ENCODE measurements around the gene TAF4.

Gene TAF4

DNA sequence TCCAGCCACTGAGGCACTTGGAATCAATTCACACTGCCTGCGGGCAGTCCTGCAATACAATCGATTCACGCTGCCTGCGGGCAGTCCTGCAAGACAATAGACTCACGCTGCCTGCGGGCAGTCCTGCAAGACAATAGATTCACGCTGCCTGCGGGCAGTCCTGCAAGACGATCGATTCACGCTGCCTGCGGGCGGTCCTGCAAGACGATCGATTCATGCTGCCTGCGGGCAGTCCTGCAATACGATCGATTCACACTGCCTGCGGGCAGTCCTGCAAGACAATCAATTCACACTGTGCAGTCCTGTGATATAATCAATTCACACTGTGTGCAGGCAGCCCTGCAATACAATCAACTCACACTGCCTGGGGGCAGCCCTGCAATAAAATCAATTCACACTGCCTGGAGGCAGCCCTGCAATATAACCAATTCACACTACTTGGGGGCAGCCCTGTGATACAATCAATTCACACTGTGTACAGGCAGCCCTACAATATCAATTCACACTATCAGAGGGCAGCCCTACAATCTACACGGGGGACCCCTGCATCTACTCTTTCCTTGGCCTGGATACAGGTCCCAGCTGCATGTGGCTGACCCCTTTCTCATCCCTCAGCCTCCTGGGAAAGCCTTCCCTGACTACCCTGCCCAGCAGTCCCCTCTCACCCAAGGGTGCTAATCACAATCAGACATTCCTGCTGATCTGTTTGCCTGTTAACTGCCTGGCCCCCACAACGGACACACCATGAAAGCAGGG, 10.4 kb downstream of the TAF4 start:
- DNase-seq = no peak

DNA sequence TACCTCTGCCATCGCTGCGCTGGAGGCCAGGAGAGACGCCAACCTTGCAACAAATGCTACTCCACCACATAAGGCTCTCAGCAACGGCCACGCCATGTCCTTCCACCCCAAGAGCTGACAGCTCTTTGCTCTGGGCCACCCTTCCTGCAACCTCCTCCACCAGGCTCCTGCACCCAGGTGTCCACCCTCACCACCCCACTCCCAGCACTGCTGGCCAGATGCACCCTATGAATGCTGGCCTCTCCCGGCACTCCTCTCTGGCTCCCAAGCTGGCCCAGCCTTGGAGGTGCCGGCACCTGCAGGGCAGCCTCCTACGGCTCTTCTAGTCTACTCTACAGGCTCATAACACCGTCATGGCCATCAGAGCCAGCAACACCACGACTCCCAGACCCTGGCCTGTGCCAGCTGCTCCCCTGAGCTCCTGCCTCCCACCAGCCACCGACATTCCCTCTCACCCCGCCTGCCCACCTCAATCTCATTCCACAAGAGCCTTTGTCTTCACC, 11.2 kb downstream of the TAF4 start:
- DNase-seq = no peak

DNA sequence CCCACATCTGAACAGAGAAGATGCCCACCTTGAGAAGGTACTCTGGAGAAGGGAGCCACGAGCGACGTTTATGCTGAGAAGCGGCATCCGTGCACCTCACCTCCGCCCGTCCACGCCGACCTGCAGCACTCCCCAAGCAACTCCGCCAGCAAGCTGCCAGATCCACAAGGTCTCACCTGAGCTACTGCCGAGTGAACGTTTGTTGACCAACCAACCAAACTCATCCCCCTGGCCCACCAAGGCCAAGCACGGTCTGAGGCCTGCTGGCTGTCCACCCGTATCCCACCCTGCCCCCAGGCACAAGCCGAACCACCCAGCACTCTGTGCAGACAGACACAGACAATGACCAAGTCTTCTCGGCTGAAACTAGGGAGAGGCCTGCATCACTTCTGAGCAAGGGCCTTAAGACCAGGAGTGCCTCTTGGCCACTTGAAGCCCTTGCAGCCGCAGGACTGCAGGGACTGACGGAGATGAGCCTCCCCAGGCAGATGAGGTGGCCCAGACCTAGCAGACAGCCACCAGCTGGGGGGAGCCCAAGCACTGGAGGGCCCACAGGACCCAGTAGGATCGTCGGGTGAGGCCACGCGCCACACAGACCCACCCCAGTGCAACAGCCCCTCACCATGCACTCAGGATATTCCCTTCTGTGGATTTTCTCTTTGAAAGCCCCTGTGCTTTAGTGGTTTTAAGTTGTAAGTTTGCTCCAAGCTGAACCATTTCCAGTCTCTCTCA, 12.1 kb downstream of the TAF4 start:
- no peak for DNase-seq

DNA sequence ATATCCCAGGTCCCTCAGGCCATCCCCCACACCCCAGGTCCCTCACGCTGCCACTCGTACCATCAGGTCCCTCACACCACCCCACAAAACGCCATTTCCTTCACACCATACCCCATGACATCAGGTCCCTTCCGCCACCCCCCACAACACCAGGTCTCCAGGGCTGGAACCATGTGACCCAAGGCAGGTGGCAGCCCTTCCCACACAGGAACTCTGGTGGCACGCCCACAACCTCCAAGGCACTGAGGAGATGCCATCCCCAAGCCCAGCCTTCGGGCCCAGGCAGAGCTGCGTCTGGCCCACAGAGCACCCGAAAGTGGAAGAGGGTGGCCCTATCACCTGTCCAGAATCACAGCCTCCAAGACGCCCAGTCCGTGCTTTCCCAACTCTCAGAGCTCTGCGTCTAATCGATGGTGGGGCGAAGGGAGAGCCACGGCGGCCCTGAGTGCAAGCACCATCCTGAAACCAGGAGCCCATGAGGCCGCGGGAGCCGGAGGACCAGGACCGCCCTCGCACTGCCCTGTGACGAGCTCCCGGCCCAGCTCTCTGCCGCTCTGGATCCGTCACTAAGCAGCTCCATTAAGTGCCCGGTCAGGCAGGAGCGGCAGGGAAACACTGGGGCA, 12.7 kb downstream of the TAF4 start:
- DNase-seq = no peak

DNA sequence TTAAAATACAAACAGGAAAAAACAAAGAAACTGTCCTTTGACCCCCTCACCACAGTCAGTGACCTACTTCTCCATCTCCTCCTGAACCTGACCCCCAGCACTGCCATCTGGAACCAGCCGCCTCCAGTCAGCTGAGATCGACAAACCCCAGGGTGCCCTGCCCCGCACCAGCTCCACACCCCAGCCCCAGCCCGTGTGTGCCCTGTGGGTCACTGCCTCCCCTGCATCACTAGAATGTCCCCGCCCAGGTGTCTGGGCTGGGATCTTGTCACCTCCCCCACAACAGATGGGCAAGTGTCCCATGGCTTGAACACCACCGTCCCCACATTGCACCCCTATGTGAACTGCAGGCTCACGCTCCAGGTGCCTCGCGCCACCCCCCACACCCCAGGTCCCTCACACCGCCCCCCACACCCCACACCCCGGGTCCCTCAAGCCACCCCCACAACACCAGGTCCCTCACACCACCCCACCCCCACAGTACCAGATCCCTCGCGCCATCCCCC, 13.3 kb downstream of the TAF4 start:
- no peak for DNase-seq

DNA sequence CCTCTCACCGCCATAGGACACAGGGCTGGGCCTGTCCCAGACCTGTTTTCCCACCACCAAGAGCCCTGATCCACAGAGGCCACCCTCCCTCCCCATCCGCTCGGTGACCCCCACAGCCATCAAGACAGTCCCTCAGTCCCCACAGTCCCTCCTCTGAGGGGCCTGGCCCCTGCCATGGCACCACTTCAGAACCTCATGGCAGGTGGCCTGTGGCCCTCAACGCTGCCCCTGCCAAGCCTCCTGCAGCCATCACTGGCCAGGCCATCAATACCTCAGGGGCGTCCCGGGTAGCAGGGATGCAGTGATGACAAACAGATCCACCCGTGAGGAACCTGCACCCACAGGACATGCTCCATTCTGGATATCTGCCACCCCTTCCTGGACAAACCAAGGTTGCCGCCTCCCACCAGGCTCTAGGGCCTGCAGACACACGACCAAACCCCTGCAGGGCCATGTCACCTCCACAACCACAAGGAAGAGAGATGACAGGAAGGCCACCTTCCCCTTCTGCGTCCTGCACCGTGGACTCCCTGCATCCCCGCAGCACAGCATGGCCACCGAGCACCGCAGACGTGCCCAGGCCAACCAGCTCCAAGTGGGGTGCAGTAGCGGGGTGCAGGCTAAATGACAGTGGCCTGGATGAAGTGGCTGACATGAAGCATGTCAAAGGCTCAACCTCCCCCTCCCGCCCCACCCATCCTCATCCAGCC, 14.0 kb downstream of the TAF4 start:
- DNase-seq = no peak

DNA sequence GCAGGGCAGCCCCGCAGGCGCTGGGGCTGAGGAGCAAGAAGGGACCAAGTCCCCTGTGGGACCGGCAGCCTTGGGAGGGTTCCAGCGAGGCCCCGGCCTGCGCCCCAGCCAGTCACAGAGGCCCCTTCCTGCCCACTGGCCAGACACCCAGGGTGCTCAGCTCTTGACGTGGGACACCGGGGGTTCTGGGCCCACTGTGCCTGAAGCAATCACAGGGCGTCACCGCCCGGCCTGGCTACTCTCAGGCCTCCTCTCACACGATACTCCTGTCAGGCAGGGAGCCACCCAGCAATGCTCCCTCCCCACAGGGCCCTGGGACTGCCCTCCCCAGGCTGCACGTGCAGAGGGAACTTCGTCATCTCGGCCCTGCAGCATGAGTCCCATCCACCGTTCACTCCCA, 14.5 kb downstream of the TAF4 start:
- no peak for DNase-seq

DNA sequence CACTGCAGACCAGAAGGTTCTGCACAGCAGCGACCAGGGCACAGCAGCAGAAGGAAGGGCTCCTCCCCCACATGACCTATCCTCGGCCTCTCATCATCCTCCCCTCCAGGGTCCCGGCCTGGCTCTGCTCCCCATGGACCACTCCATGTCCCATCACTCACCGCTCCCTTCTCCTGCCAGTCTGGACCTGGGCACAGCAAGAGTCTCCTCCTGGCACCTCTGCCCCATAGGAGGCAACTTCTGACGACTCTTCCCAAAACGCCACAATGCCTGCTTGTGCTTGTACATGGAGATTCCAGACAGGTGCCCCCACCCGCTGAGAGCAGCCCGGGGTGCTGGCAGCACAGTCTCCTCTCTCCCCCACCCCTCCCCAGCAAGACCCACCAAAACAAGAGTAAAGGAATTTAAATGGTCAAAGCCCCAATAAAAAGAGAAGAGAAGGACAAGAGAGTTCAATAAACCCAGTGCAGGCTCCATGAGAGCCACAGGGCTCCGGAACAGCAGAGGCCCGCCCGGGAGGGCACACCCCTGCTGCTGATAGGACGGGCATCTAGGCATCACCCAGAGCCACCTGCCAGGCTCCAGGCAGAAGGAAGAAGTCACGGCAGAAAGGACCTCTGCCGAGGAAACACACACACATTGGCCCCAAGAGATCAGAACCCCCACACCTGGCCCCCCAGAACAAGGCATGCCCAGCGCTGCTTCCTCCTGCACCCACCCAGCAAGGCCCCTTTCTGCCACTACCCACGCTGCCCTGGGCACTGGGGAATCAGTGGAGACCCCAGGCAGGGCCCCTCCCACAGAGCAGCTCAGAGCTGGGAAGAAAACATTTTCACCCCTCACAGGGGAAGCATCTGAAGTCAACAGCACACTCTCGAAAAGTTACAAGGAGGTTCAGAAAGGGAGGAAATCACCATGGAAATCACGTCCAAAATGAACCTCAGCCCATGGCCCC, 15.2 kb downstream of the TAF4 start:
- no peak for DNase-seq

DNA sequence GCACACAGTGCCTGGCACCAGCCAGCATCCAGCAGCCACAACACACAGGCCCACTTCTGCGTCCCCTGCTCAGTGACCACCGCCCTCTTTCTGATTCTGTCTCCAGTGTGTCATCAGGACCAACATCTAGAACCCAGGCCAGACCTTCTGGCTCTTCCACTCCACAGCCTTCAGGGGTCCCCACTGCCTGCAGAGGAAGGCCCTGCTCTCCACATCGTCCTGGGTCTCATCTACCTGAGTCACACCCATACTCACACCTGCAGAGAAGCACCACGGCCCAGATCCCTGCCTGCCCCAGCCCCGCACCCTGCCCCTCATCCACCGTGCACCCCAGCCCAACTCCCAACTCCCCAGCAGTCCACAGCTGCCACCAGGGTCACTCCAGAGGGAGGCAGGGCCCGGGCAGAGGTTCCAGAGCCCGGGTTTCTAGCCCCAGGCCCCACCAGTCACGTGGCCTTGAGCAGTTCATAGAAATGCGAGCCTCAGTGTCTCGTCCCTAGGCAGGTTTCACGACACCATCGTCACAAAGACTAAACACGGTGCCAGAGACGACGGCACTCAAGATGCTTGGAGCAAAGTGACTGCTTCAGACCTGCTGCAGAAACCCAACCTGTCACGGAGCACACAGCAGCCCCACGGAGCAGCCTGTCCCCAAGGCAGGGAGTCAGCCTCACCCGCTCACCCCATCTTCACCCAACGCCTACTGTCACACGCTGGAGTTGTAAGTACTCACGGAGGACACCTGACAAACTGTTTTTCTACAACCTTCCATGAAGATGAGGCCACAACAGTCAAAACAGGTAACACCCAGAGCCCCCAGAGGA, 16.1 kb downstream of the TAF4 start:
- DNase-seq = no peak

DNA sequence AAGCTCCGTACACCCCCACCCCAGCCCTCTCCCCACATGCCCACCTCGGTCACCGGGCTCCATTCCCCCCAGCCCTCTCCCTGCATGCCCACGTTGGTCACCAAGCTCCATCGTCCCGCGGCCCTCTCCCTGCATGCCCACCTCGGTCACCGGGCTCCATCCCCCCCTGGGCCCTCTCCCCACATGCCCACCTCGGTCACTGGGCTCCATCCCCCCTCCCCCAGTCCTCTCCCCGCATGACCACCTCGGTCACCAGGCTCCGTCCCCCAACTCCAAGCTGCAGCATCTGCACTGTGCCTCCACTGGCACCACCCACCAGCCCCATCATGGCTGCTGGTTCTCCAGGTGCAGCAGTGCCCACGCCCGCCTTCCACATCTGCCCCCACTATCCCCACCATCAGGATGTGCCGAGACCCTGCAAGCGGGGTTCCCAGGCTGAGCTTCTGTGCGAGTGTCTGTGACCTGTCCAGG, 16.8 kb downstream of the TAF4 start:
- DNase-seq = no peak

DNA sequence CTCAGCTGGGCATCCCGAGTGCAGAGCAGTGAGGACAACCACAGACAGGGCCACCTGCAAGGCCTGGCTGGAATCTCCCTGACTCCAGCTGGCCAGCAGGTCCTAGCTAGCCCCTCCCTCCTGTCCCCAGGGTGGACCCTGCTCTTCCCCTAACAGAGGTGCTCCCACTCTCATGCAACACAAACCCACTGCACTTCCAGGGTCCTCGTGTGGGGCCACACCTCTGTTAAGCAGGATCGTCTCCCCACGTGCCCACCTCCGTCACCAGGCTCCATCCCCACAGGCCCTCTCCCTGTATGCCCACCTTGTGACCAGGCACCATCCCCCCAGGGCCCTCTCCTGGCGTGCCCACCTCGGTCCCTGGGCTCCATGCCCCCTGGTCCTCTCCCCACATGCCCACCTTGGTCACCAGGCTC, 17.3 kb downstream of the TAF4 start:
- DNase-seq = no peak

DNA sequence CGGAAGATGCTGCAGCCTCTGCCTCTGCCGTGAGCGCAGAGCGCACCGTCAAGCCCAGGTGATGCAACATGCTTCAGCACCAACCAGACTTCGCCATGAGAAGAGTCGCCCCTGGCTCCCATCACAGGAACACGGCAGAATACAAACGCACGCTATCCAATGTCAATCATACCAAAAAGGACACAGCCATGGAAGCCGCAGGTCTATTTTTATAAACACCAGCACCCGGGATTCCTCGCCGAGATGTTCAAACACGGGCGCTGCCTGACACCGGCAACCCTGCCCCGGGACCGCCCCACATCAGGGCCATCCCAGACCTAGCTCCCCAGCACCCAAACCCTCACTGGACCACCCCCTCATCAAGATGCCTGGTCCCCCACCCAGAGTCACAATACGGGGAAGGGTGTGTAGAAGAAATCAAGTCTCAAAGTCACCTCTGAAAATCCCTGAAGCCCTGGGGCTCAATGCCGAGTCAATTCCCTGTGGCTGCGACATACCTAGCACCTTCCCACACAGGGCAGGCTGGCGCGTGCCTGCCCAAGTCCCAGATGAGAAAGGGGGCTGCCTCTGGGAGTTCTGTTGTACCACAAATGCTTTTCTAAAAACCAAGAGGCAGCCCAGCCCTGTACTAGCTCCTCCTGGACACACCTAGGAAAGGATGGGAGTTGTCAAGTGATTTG, 17.9 kb downstream of the TAF4 start:
- DNase-seq = no peak

DNA sequence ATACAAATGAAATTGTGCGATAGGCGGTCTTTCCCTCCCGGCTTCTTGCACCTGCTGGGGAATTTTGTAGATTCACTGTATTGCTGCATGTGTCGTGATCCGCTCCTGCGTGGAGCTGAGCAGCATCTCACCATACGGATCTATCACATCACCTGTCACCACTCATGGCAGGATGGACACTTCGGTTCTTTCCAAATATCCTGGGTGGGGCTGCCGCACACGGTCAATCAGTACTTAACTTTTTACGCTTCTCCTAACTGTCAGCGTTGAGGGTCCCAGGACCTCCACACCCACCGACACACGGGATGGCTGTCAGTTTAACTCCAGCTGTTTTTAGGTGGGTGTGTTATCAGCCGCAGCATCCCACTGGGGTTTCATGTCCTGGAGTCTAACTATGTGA, 19.2 kb downstream of the TAF4 start:
- no peak for DNase-seq

DNA sequence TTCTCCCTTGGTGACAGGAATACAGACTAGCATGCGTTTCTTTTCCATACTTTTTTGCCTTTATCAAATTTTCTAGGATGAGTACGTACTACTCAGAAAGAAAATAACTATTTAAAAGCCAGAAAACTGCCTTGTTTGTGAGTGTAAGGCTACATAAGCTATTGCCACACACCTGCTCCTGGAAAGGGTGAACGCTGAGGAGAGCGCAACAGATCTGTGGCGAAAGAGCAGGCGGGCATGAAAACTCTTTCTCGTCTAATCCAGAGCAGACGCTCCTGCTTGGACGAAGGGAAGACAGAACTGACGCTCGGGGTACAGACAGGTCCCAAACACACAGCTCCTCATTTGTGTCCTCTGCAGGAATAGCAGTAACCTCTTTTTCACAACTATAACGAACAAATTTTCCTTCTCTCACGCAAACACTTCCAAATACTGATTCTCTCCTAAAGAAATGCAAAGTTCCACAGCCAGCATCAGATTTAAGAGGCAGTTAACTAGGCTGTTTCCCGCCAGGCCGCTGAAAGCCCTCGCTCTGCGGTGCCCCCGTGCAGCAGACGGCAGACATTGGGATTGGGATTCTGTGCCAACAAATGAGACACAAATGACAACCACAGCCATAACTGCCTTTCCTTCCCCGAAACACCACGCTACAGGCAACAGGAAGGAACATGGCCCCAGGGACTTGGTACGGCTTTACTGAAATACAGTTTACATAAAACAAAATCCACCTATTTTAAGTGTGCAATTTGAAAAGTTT, 20.0 kb downstream of the TAF4 start:
- no peak for DNase-seq

DNA sequence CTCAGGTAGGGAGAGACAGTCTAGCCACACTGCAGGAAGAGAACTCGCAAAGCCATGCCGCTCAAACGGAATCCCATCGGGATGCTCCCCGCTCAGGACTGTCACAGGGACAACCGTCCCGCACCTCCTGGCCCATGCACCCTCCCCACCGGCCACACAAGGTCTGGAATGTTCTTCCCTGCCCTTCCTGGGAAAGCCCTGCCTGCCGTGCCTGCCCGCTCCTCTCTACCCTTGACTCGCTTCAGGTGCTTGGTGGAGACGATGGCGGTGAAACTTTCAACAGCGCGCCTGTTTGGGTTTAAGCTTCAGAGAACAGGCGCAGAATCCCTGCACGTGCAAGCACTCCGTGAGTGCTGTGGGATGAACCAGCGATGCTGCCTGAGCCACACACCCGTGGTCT, 20.6 kb downstream of the TAF4 start:
- no peak for DNase-seq

DNA sequence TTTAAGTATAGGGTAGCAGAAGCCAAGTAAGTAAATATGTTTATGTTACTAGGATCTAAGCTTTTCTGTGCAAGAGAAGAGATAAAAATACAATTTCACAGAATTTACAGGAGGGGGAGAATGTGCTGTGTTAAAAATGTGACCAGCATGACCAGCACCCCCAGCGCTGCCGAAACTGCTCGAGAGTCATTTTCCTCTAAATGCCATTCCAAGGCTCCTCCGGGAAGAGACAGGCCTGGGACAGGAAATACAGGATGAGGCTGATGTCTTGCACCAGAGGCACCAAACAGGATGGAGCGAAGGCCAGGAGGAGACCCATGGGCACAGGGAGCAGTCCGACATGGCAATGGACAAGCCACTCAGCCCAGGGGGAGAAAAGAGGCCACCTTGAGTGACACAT, 21.1 kb downstream of the TAF4 start:
- DNase-seq = no peak

DNA sequence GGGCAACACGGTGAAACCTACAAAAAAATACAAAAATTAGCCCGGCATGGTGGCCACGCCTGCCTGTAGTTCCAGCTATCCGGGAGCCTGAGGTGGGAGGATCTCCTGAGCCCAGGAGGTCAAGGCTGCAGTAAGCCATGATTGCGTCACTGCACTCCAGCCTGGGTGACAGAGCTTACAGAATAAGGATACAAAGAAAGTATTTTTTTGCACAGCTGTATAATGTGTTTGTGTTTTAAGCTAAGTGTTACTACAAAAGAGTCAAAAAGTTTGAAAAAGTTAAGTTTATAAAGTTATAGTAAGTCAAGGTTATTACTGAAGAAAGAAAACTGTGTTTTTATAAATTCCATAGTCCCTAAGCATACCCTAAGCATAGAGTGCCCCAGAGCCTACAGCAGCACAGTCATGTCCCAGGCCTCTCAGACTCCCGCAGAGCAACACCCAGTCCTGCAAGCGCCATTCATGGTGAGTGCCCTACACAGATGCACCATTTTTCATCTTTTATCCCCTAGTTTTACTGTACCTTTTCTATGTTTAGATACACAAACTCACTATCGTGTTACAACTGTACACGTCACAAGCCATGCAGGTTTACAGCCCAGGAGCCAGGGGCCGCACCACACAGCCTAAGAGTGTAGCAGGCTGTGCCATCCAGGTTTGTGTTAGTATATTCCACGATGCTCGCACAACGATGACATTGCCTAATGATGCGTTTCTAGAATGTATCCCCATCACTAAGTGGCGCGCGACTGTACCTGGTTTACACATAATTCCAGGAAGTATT, 22.4 kb downstream of the TAF4 start:
- DNase-seq = no peak

DNA sequence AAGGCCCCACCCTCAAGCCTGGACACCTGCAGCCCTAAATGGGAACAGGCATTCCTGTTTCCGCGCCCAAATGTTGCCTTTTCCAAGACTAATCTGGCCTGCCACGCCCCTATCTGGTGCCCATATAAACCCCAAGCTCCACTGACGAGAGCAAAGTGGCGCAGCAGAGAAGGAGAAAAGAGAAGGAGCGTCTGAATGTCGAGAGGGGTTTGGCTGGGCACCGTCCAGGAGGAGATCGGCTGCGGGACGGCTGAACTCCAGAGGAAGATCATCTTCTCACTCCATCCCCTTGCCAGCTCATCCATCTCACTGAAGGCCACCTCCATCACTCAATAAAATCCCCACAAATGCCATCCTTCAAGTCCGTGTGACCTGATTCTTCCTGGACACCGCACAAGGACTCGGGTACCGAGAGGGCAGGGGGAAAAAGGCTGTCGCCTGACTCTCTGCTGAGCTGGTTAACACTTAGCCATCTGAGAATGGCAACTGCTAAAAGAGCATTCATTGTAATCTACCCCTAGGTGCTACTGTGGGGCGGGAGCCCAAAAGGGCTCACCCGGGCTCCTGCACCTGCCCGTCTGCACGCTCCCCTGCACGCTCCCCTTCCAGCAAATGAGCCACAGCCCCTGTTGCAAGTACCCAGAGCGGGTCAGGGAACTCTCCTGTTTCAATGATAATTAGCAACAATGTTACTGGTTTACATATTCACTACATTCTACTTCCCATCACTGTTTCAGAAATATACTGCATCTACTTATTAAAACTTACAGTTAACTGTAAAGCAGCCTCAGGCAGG, 23.5 kb downstream of the TAF4 start:
- no peak for DNase-seq
